Activated CD4-positive, alpha-beta memory T cell treated with anti-CD3 and anti-CD28 coated beads for 36 hours (primary cell): ENCODE data around the gene MLLT6. TPM values are rescaled to one million over a fixed set of nuclear protein-coding genes. Genes with fewer than 3 reads are reported as not detected.

Experiments
- CTCF ChIA-PET: fragments of 350-600 bp; sonication (Branson Sonifier 250); formaldehyde crosslinking; loops from one replicate; lab custom pipeline; 2021; ENCODE audit warnings: antibody characterized with exemption, inconsistent platforms; lab: Charles Lee
- POLR2A ChIA-PET: fragments of 350-600 bp; sonication (Branson Sonifier 250); formaldehyde crosslinking; loops from one replicate; lab custom pipeline; 2021; ENCODE audit warnings: antibody characterized with exemption; lab: Charles Lee
- DNase-seq: peaks from one replicate; pipeline ENCODE4 v3.0.0-alpha.2; 2020
- H3K27ac Mint-ChIP-seq: one replicate; pipeline ENCODE4 v1.8.0; 2021; ENCODE audit warnings: mixed read lengths
- H3K27me3 Mint-ChIP-seq: one replicate; pipeline ENCODE4 v1.8.0; 2021; ENCODE audit warnings: mixed read lengths
- H3K36me3 Mint-ChIP-seq: one replicate; pipeline ENCODE4 v1.8.0; 2021; ENCODE audit warnings: mixed read lengths
- H3K4me1 Mint-ChIP-seq: one replicate; pipeline ENCODE4 v1.8.0; 2021; ENCODE audit warnings: low read depth, mixed read lengths
- H3K4me3 Mint-ChIP-seq: one replicate; pipeline ENCODE4 v1.8.0; 2021; ENCODE audit warnings: mild to moderate bottlenecking, mixed read lengths
- H3K9me3 Mint-ChIP-seq: one replicate; pipeline ENCODE4 v1.8.0; 2021; ENCODE audit warnings: mixed read lengths
- intact Hi-C: fragments of 100-400 bp; cut with micrococcal nuclease; formaldehyde crosslinking; loops from one replicate; pipeline ENCODE4 v1.15.1; 2023
- total RNA-seq, 2 experiments: library from RNA; stranded (reverse); gene quantifications; one replicate each; pipeline ENCODE4 v1.2.3, GENCODE V29; 2021

The MLLT6 gene
- total RNA-seq, 2 experiments from 2014 or later, result 204 to 221 TPM

GRCh38 chr17:38701504-38702165 lies 3.4 kb upstream of the MLLT6 start:
- intact Hi-C loops, result loop anchor here (1.0 to 5.0 kb wide), 6 partner anchors 24 to 1095 kb away; partner anchors contain the start of genes PLXDC1, PSMB3 and RPL23
- Mint-ChIP-seq H3K4me1 (peaks cover 44% of the 10 kb centered on the region), H3K36me3 (peaks cover 29% of the 10 kb centered on the region), H3K4me3 (peak overlapping the region; percentile 77), H3K27me3 (no peaks in the 10 kb centered on the region), H3K27ac (peak overlapping the region; percentile 97), H3K9me3 (no peaks in the 10 kb centered on the region)
- CTCF ChIA-PET, result interaction anchor here (0.8 to 3.8 kb wide), 4 partner anchors 25 to 35 kb away, joined by 3 to 51 read pairs (median 6); partner anchors contain the start of gene EPOP
- POLR2A ChIA-PET, result interaction anchor here (0.6 to 9.4 kb wide), 10 partner anchors 9 to 712 kb away, joined by 3 to 116 read pairs (median 6); partner anchors contain the start of genes CISD3, EPOP and PSMB3
- peak; percentile 94 for DNase-seq

DNA sequence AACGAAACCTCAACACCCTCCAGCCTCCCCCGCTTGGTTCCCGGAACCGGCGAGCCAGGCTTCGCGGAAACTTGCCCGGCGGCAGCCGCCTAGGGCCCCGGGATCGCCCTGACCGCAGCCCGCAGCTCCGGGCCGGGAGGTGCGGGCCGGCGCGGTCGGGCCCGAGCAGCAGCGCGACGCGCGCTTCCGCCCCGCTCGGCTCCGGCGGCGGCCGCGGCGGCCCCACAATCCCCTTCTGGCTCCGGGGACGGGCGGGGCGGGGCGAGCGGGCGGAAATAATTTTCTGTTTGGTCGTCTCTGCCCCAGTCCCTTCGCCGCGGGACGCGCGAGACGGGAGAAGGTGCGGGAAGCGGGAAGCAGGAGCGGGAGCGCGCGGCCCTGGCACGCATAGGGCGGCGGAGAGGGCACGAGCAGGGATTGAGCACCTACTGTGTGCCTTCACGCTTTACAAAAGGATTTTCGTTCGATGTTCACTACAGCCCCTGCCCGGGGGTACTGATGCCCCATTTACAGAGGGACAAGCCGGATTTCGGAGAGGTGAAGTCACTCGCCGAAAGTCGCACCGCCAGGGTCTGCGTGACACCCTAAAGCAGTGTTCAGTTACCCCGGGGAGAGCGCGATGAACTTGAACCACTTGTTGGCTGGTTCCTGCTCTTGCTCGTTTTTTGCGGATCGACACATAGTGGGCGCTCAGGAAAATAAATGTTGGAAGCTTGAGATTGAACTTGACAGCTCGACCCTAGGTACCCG lies 2.7 kb upstream of the MLLT6 start:
- Mint-ChIP-seq H3K27ac (peak overlapping the region; percentile 100), H3K4me1 (peaks cover 42% of the 10 kb centered on the region), H3K36me3 (peaks cover 35% of the 10 kb centered on the region), H3K9me3 (no peaks in the 10 kb centered on the region), H3K4me3 (peak overlapping the region; percentile 100), H3K27me3 (no peaks in the 10 kb centered on the region)
- ChIA-PET POLR2A (interaction anchor here (0.6 to 9.4 kb wide), 9 partner anchors 8 to 712 kb away, joined by 3 to 116 read pairs (median 6); partner anchors contain the start of genes CISD3, EPOP and PSMB3), CTCF (interaction anchor here (1.7 to 3.8 kb wide), 2 partner anchors 26 to 34 kb away, joined by 5 to 51 read pairs; partner anchors contain the start of gene EPOP)
- DNase-seq, result peak; percentile 92
- intact Hi-C loops, result loop anchor here (5.0 kb wide), 2 partner anchors 150 to 450 kb away; partner anchors contain the start of genes PLXDC1 and RPL23

GRCh38 chr17:38702916-38703741 lies 1.9 kb upstream of the MLLT6 start:
- no peaks in the 10 kb centered on the region for H3K27me3 Mint-ChIP-seq
- peak overlapping the region; percentile 100 for H3K4me3 Mint-ChIP-seq
- peak; percentile 53 for DNase-seq
- POLR2A ChIA-PET, result interaction anchor here (1.1 to 9.4 kb wide), 4 partner anchors 26 to 166 kb away, joined by 3 to 116 read pairs (median 52); partner anchors contain the start of genes CISD3, EPOP and PSMB3
- no peaks in the 10 kb centered on the region for H3K9me3 Mint-ChIP-seq
- H3K4me1 Mint-ChIP-seq, result peaks cover 44% of the 10 kb centered on the region
- CTCF ChIA-PET, result interaction anchor here (5.3 kb wide), 1 partner anchor 32 kb away, joined by 32 read pairs; no protein-coding TSS in a partner anchor
- H3K27ac Mint-ChIP-seq, result peak overlapping the region; percentile 100
- intact Hi-C loops, result loop anchor here (5.0 kb wide), 2 partner anchors 149 to 449 kb away; partner anchors contain the start of genes PLXDC1 and RPL23
- peaks cover 43% of the 10 kb centered on the region for H3K36me3 Mint-ChIP-seq

DNA sequence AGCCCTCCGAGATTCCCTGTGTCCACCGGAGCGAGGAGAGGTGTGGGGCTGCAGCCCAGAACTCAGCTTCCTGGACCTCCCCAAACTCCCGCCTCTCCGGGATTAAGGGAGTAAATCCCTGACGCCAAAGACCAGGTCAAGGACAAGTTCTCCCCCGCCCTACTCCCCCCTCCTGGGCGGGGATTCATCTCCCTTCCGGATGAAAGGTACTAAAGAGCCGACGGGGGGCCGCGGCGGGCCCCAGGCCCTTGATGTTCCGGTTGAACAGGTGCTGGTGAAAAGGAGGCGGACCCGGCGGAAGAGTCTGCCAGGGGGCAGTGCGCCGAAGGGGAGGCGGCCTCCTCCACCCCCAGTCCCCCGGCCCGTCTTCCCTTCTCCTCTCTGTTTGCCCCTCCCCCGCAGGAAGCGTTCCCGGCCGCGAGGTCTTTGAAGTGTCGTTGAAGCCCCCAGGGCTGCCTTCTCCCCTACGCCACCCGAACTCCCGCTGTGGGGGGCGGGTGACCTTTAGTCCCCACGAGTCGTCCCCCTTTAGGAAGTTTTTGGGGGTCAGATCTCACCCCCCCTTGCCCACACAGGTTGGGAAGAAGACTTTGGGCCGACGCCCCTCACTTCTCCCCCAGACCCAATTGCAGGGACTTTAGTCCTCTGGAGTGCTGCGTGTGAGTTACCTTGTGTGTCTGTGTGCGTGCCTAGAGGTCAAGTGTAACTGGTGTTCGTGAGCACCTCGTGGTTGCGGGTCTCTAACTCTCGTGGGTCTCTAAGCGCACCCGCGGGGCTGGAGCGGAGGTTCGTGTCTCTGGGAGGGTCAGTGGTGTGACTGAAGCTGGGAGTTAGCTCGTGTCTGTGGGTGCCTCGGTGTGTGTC lies 1.1 kb upstream of the MLLT6 start:
- no peaks in the 10 kb centered on the region for H3K27me3 Mint-ChIP-seq
- H3K27ac Mint-ChIP-seq, result peak overlapping the region; percentile 100
- peak; percentile 92 for DNase-seq
- CTCF ChIA-PET, result interaction anchor here (1.1 to 5.3 kb wide), 5 partner anchors 25 to 31 kb away, joined by 4 to 32 read pairs (median 6); partner anchors contain the start of gene EPOP
- POLR2A ChIA-PET, result interaction anchor here (0.6 to 9.4 kb wide), 8 partner anchors 9 to 122 kb away, joined by 3 to 116 read pairs (median 5); partner anchors contain the start of genes CISD3, EPOP and PSMB3
- no peaks in the 10 kb centered on the region for H3K9me3 Mint-ChIP-seq
- peaks cover 46% of the 10 kb centered on the region for H3K4me1 Mint-ChIP-seq
- peaks cover 47% of the 10 kb centered on the region for H3K36me3 Mint-ChIP-seq
- intact Hi-C loops, result loop anchor here (5.0 kb wide), 2 partner anchors 148 to 448 kb away; partner anchors contain the start of genes PLXDC1 and RPL23
- H3K4me3 Mint-ChIP-seq, result peak overlapping the region; percentile 100

DNA sequence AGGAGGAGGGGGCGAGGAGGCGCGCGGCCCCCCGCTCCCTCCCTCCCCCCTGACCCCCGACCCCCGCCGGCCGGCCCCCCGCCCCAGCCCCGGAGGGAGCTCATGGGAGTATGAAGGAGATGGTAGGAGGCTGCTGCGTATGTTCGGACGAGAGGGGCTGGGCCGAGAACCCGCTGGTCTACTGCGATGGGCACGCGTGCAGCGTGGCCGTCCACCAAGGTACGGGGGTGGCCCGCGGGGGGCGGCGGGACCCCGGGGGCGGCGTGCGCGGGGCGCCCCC lies 390 bp downstream of the MLLT6 start:
- DNase-seq, result no peak
- Mint-ChIP-seq H3K4me3 (peak overlapping the region; percentile 90), H3K27ac (peak overlapping the region; percentile 94), H3K27me3 (no peaks in the 10 kb centered on the region), H3K9me3 (no peaks in the 10 kb centered on the region), H3K4me1 (peaks cover 46% of the 10 kb centered on the region), H3K36me3 (peaks cover 59% of the 10 kb centered on the region)
- intact Hi-C loops, result no loop called here
- ChIA-PET POLR2A (interaction anchor here (0.6 to 9.4 kb wide), 8 partner anchors 10 to 163 kb away, joined by 3 to 116 read pairs (median 6); partner anchors contain the start of genes CISD3, EPOP, LASP1 and PSMB3), CTCF (interaction anchor here (1.2 to 5.3 kb wide), 7 partner anchors 13 to 31 kb away, joined by 4 to 32 read pairs (median 6); partner anchors contain the start of gene EPOP)

- ChIA-PET POLR2A (interaction anchor here (0.6 to 9.4 kb wide), 10 partner anchors 10 to 163 kb away, joined by 3 to 116 read pairs (median 5); partner anchors contain the start of genes CISD3, EPOP, LASP1 and PSMB3), CTCF (interaction anchor here (0.7 to 5.3 kb wide), 9 partner anchors 9 to 469 kb away, joined by 4 to 32 read pairs (median 6); partner anchors contain the start of gene EPOP)
- intact Hi-C loops, result loop anchor here (1.0 kb wide), 1 partner anchor 22 kb away; no protein-coding TSS in a partner anchor
- DNase-seq, result peak; percentile 46
- H3K36me3 Mint-ChIP-seq, result peaks cover 62% of the 10 kb centered on the region
- H3K27ac Mint-ChIP-seq, result peak overlapping the region; percentile 94
- H3K4me1 Mint-ChIP-seq, result peaks cover 48% of the 10 kb centered on the region
- no peaks in the 10 kb centered on the region for H3K9me3 Mint-ChIP-seq
- peak overlapping the region; percentile 90 for H3K4me3 Mint-ChIP-seq
- no peaks in the 10 kb centered on the region for H3K27me3 Mint-ChIP-seq
These were observed 881 bp downstream of the MLLT6 start for GRCh38 chr17:38705803-38706504.

DNA sequence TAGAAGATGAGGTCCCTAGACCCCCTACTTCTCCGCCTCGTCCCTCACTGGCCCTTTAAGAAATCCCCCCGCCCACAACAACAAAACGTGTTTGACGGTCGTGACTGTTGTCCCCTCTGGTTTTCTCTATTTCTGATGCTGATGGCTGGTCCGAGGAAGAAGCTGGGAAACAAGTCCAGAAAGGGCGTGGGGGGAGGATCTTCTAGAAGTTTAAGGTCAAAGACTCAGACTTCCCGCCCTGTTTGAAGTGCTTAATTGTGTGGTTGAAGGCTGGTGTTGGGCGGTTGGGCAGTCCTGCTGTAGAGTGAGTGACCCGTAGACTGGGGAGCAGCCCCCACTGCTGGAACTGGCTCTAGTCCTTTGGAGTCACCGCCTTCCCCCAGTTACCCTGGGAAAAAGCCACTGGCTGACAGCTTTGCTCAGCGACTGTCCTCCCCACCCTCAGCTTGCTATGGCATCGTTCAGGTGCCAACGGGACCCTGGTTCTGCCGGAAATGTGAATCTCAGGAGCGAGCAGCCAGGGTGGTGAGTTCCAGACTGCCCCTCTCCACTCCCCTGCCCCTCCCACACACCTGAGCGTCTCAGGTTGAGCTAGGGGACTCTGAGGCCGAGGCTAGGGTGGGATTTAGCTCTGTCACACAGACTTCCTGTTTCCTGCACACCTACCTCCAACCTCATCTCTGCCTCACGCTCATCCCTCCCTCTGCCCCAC lies 1.6 kb downstream of the MLLT6 start:
- DNase-seq, result peak; percentile 57
- Mint-ChIP-seq H3K27me3 (no peaks in the 10 kb centered on the region), H3K4me3 (peak overlapping the region; percentile 90), H3K9me3 (no peaks in the 10 kb centered on the region), H3K36me3 (peaks cover 67% of the 10 kb centered on the region), H3K27ac (peak overlapping the region; percentile 94), H3K4me1 (peaks cover 48% of the 10 kb centered on the region)
- CTCF ChIA-PET, result interaction anchor here (1.0 to 5.3 kb wide), 8 partner anchors 8 to 148 kb away, joined by 4 to 32 read pairs (median 8); partner anchors contain the start of gene EPOP
- intact Hi-C loops, result loop anchor here (1.0 kb wide), 1 partner anchor 22 kb away; no protein-coding TSS in a partner anchor
- POLR2A ChIA-PET, result interaction anchor here (0.9 to 9.4 kb wide), 6 partner anchors 9 to 45 kb away, joined by 3 to 116 read pairs (median 20); partner anchors contain the start of genes CISD3, EPOP and PSMB3

DNA sequence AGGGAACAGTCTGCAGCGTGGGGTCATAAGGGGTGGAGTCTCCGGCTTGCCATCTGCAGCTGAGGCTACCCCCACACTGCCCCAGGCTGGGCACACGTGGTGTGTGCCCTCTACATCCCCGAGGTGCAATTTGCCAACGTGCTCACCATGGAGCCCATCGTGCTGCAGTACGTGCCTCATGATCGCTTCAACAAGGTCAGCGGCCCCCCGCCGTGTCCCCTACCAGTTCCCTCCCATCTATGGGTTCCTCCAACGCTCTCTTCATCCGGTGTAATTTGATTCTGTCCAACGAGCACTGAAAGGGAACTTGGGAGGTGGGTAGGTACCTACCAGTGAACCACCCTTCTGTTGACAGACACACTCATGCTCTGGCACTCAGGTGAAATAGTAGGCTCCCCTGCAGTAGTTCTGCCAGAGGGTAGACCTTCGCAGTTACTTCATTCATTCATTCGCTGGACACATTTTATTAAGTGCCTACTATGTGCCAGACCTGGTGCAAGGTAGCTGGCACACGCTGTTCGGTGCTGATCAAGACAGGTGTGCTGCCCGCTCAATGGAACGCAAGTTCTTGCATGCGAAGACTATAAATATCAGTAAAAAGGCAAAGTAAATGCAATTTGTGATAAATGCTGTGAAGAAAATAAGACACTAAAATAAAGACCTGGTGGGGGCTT lies 2.7 kb downstream of the MLLT6 start:
- intact Hi-C loops, result no loop called here
- no peaks in the 10 kb centered on the region for H3K27me3 Mint-ChIP-seq
- POLR2A ChIA-PET, result interaction anchor here (0.5 to 9.4 kb wide), 3 partner anchors 8 to 32 kb away, joined by 3 to 100 read pairs (median 34); partner anchors contain the start of gene EPOP
- peaks cover 51% of the 10 kb centered on the region for H3K4me1 Mint-ChIP-seq
- H3K9me3 Mint-ChIP-seq, result no peaks in the 10 kb centered on the region
- CTCF ChIA-PET, result interaction anchor here (0.6 to 5.3 kb wide), 5 partner anchors 20 to 1787 kb away, joined by 4 to 32 read pairs (median 9); no protein-coding TSS in a partner anchor
- peak overlapping the region; percentile 94 for H3K27ac Mint-ChIP-seq
- no peak for DNase-seq
- peaks cover 71% of the 10 kb centered on the region for H3K36me3 Mint-ChIP-seq
- peak overlapping the region; percentile 90 for H3K4me3 Mint-ChIP-seq
